Measurements from ENCODE around the gene TES. TPM values are rescaled to one million over a fixed set of nuclear protein-coding genes. Genes with fewer than 3 reads are reported as not detected.

TES gene
- total and polyA plus RNA-seq, 2 experiments from 2014 or later: 37.3 to 38.3 TPM

- TF ChIP-seq, protein P1, sequence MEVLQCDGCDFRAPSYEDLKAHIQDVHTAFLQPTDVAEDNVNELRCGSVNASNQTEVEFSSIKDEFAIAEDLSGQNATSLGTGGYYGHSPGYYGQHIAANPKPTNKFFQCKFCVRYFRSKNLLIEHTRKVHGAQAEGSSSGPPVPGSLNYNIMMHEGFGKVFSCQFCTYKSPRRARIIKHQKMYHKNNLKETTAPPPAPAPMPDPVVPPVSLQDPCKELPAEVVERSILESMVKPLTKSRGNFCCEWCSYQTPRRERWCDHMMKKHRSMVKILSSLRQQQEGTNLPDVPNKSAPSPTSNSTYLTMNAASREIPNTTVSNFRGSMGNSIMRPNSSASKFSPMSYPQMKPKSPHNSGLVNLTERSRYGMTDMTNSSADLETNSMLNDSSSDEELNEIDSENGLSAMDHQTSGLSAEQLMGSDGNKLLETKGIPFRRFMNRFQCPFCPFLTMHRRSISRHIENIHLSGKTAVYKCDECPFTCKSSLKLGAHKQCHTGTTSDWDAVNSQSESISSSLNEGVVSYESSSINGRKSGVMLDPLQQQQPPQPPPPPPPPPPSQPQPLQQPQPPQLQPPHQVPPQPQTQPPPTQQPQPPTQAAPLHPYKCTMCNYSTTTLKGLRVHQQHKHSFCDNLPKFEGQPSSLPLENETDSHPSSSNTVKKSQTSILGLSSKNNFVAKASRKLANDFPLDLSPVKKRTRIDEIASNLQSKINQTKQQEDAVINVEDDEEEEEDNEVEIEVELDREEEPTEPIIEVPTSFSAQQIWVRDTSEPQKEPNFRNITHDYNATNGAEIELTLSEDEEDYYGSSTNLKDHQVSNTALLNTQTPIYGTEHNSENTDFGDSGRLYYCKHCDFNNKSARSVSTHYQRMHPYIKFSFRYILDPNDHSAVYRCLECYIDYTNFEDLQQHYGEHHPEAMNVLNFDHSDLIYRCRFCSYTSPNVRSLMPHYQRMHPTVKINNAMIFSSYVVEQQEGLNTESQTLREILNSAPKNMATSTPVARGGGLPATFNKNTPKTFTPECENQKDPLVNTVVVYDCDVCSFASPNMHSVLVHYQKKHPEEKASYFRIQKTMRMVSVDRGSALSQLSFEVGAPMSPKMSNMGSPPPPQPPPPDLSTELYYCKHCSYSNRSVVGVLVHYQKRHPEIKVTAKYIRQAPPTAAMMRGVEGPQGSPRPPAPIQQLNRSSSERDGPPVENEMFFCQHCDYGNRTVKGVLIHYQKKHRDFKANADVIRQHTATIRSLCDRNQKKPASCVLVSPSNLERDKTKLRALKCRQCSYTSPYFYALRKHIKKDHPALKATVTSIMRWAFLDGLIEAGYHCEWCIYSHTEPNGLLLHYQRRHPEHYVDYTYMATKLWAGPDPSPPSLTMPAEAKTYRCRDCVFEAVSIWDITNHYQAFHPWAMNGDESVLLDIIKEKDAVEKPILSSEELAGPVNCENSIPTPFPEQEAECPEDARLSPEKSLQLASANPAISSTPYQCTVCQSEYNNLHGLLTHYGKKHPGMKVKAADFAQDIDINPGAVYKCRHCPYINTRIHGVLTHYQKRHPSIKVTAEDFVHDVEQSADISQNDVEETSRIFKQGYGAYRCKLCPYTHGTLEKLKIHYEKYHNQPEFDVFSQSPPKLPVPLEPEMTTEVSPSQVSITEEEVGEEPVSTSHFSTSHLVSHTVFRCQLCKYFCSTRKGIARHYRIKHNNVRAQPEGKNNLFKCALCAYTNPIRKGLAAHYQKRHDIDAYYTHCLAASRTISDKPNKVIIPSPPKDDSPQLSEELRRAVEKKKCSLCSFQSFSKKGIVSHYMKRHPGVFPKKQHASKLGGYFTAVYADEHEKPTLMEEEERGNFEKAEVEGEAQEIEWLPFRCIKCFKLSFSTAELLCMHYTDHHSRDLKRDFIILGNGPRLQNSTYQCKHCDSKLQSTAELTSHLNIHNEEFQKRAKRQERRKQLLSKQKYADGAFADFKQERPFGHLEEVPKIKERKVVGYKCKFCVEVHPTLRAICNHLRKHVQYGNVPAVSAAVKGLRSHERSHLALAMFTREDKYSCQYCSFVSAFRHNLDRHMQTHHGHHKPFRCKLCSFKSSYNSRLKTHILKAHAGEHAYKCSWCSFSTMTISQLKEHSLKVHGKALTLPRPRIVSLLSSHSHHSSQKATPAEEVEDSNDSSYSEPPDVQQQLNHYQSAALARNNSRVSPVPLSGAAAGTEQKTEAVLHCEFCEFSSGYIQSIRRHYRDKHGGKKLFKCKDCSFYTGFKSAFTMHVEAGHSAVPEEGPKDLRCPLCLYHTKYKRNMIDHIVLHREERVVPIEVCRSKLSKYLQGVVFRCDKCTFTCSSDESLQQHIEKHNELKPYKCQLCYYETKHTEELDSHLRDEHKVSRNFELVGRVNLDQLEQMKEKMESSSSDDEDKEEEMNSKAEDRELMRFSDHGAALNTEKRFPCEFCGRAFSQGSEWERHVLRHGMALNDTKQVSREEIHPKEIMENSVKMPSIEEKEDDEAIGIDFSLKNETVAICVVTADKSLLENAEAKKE (CRISPR knock-in tag; IDR thresholded peaks at IDR 0.05): no peak
These were observed 55.5 kb downstream of the TES start (continued) for GRCh38 chr7:116265881-116266280.

DNA sequence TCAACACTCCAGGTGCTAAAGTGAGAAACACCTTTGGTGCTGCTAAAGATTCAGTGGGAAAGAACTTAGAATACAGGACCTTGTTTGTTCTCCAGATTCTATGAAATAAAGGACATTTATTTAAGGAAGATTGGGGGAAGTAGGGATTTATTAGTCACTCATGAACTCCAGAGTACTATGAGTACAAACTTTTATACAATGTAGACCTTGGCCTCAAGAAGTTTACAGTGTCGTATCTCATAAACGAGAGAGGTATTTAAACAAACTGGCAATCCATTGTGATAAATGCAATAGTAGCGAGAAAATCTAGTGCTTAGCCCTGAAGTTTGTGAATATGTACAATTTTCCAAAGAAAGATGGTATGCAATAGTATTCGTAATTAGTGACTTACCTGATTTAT is 59.1 kb downstream of the TES start:
- Histone ChIP-seq H2AFZ (no peak overlapping the region), H3K9me2 (ENCODE audit: insufficient read depth) (no peaks in the 10 kb centered on the region), H3K79me2 (replicated peaks; ENCODE audit: insufficient read depth) (no peaks in the 10 kb centered on the region), H3K4me1 (ENCODE audit: insufficient read depth) (peaks cover 21% of the 10 kb centered on the region), H3K4me2 (no peak overlapping the region), H3F3A (replicated peaks; ENCODE audit: low read depth) (no peaks in the 10 kb centered on the region), H3K27ac (ENCODE audit: low read depth) (no peak overlapping the region), H3K4me3 (no peak overlapping the region), H3K27me3 (ENCODE audit: insufficient read depth) (no peaks in the 10 kb centered on the region), H3K36me3 (ENCODE audit: insufficient read depth) (no peaks in the 10 kb centered on the region), H4K20me1 (replicated peaks; ENCODE audit: insufficient read depth) (no peaks in the 10 kb centered on the region)
- H3K4me3 Mint-ChIP-seq: no peak overlapping the region
- TF ChIP-seq CTCF (conservative IDR thresholded peaks at IDR 0.05; ENCODE audit: low read depth in 2 of 2): no peak
- no peak for TF ChIP-seq EZH2phosphoT487 (IDR thresholded peaks at IDR 0.05; ENCODE audit: unreplicated experiment)
- H3K27ac Mint-ChIP-seq: no peak overlapping the region
- no peaks in the 10 kb centered on the region for H3K9me3 Mint-ChIP-seq
- DNase-seq (ENCODE audit: low spot score) (no peak), ATAC-seq (no peak)
- peaks cover 11% of the 10 kb centered on the region; the same call in 2 of the 3 replicates for H3K4me1 Mint-ChIP-seq
- H3K36me3 Mint-ChIP-seq (ENCODE audit: low read depth): no peaks in the 10 kb centered on the region
- H3K27me3 Mint-ChIP-seq (ENCODE audit: insufficient read depth, low read depth, poor library complexity): no peaks in the 10 kb centered on the region
